Testis (tissue), 3 donors: Measurements from ENCODE around the gene TEAD2. TPM values are rescaled to one million over a fixed set of nuclear protein-coding genes. Genes with fewer than 3 reads are reported as not detected.
"Not testable (repeated sequence)": the region's sequence is repeated elsewhere in the genome, so short reads cannot be mapped to it uniquely, and the experiment has no call there.

Experiments
- DNase-seq: peaks from one replicate; pipeline ENCODE4 v3.0.0-alpha.2; 2019
- H3K27ac ChIP-seq, 2 donors: fragments of 200-600 bp; sonication (generic); one replicate each; pipeline ENCODE4 v1.5.1; 2019
- H3K27me3 ChIP-seq: fragments of 200-600 bp; sonication (generic); one replicate; pipeline ENCODE4 v1.5.1; 2019
- H3K36me3 ChIP-seq: fragments of 200-600 bp; sonication (generic); one replicate; pipeline ENCODE4 v1.5.1; 2017; ENCODE audit warnings: low read depth; ENCODE audit errors: missing control alignments
- H3K4me1 ChIP-seq: fragments of 200-600 bp; sonication (generic); one replicate; pipeline ENCODE4 v1.5.1; 2019
- H3K4me3 ChIP-seq, 2 donors: fragments of 200-600 bp; sonication (generic); one replicate each; pipeline ENCODE4 v1.5.1; 2017 to 2019
- H3K9me3 ChIP-seq: fragments of 200-600 bp; sonication (generic); one replicate; pipeline ENCODE4 v1.5.1; 2017
- CTCF ChIP-seq, 3 experiments: fragments of 450-650 bp in 2 of 3; fragments of 200-600 bp in 1 of 3; sonication (generic) in 1 of 3; IDR thresholded peaks; one replicate each; pipeline ENCODE4 v1.5.1; 2016 to 2019; ENCODE audit warnings: antibody characterized with exemption in 3 of 3, mild to moderate bottlenecking in 2 of 3, moderate library complexity in 1 of 3
- POLR2A ChIP-seq: fragments of 450-650 bp; IDR thresholded peaks from one replicate; pipeline ENCODE4 v1.6.1; 2017; ENCODE audit warnings: antibody characterized with exemption, mild to moderate bottlenecking, moderate library complexity
- WGBS, 2 donors: methylation state at CpG; one replicate each; pipeline ENCODE4 v1.1.5; 2018; 5-methylcytosine and 5-hydroxymethylcytosine counted together
- intact Hi-C: fragments of 100-400 bp; cut with DNase I; formaldehyde crosslinking; loops from one replicate; pipeline ENCODE4 v1.15.1; 2023; ENCODE audit warnings: low total_unique reads
- microRNA-seq, 2 donors: library from miRNA; unstranded; fragments of <30 nt; microRNA quantifications; one replicate each; pipeline ENCODE4, GENCODE V29; 2016; ENCODE audit warnings: borderline number of aligned reads in 2 of 2, borderline replicate concordance in 1 of 2
- polyA plus RNA-seq: library from polyadenylated mRNA; stranded (reverse); fragments of 350-450 nt; fragmentation: Illumina TruSeq; extraction: RNeasy Lipid Tissue Mini Kit (QIAGEN cat#74804); gene quantifications from one replicate; pipeline ENCODE4 v1.2.3, GENCODE V29; 2014; ENCODE audit warnings: low read depth, low replicate concordance; ENCODE audit not compliant: insufficient read depth
- small RNA-seq, 2 donors: library from RNA; depleted of rRNA; stranded (forward); fragments of <200 nt; gene quantifications; one replicate each; pipeline ENCODE3, GENCODE V24; 2016
- total RNA-seq, 2 donors: library from RNA; depleted of rRNA; stranded (reverse); fragments of >200 nt; gene quantifications; one replicate each; pipeline ENCODE4 v1.2.3, GENCODE V29; 2016

TEAD2 gene
- total and polyA plus RNA-seq, 3 donors from 2014 or later = 12.6 to 29.6 (median 20.8) TPM

GRCh38 chr19:49301165-49301865 lies 60.9 kb downstream of the TEAD2 start:
- Histone ChIP-seq H3K36me3 (no peaks in the 10 kb centered on the region), H3K4me1 (no peaks in the 10 kb centered on the region), H3K27me3 (no peaks in the 10 kb centered on the region), H3K4me3 (no peak overlapping the region), H3K27ac (no peak overlapping the region), H3K9me3 (no peaks in the 10 kb centered on the region)
- DNase-seq = peak; percentile 92
- TF ChIP-seq POLR2A (no peak), CTCF (IDR thresholded peaks at IDR 0.05) (peak; percentile 55 to 97 (median 73))
- intact Hi-C loops = no loop called here
- WGBS, 2 donors = 18 to 26% methylated on average over 7 to 8 of the region's 8 CpGs

DNA sequence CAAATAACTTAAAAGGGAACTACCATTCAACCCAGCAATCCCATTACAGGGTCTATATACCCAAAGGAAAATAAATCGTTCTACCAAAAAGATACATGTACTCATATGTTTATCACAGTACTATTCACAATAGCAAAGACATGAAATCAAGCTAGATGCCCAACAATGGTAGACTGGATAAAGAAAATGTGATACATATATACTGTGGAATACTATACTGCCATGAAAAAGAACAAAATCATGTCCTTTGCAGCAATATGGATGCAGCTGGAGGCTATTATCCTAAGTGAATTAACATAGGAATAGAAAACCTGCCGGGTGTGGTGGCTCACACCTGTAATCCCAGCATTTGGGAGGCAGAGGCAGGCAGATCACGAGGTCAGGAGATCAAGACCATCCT lies 63.6 kb downstream of the TEAD2 start:
- H3K36me3 ChIP-seq, intact Hi-C loops, H3K9me3 ChIP-seq, H3K27ac ChIP-seq, H3K4me1 ChIP-seq, H3K4me3 ChIP-seq, DNase-seq, H3K27me3 ChIP-seq: not testable (repeated sequence)
- 89 to 91% methylated on average over 3 of the region's 3 CpGs for WGBS, 2 donors

- no peak for DNase-seq
- Histone ChIP-seq H3K4me3 (no peak overlapping the region), H3K27me3 (no peaks in the 10 kb centered on the region), H3K9me3 (no peaks in the 10 kb centered on the region), H3K27ac (no peak overlapping the region), H3K4me1 (no peaks in the 10 kb centered on the region), H3K36me3 (no peaks in the 10 kb centered on the region)
- WGBS, 2 donors = 76 to 84% methylated on average over 3 of the region's 3 CpGs
- intact Hi-C loops = no loop called here
- no peak for TF ChIP-seq POLR2A
- TF ChIP-seq CTCF (IDR thresholded peaks at IDR 0.05) = no peak
Measured at GRCh38 chr19:49297403-49297802, 64.8 kb downstream of the TEAD2 start.

DNA sequence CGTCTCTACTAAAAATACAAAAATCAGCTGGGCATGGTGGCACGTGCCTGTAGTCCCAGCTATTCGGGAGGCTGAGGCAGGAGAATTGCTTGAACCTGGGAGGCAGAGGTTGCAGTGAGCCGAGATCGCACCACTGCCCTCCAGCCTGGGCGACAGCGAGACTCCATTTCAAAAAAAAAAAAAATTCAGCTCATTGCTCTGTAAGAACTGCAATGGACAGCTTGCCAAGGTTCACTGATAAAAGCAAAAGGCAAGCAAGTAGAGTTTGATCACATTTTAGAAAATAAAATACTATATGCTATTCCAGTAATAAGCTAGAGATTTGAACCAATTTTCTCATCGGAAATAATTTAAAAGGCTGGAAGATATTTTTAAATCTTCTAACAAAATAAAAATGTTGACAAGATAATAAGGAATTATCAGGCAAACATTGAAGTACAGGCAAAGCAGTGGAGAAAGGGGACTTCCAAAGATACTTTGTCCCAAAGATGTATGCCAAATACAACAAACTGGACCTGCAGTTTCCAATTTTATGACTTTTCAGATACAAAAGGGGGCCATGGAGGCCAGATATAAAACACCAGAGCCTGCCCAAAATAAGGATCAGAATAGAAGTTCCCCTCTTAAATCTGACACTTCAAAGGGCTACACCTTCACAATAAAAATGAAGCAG lies 66.9 kb downstream of the TEAD2 start:
- Histone ChIP-seq H3K36me3 (no peaks in the 10 kb centered on the region), H3K27me3 (no peaks in the 10 kb centered on the region), H3K4me3 (no peak overlapping the region), H3K9me3 (no peaks in the 10 kb centered on the region), H3K27ac (no peak overlapping the region), H3K4me1 (no peaks in the 10 kb centered on the region)
- intact Hi-C loops = no loop called here
- DNase-seq = no peak
- no peak for TF ChIP-seq POLR2A
- TF ChIP-seq CTCF (IDR thresholded peaks at IDR 0.05) = no peak
- 62 to 68% methylated on average over 8 of the region's 8 CpGs for WGBS, 2 donors

GRCh38 chr19:49294401-49294800 lies 67.8 kb downstream of the TEAD2 start:
- Histone ChIP-seq H3K27ac (no peak overlapping the region), H3K36me3 (no peaks in the 10 kb centered on the region), H3K9me3 (no peaks in the 10 kb centered on the region), H3K4me1 (no peaks in the 10 kb centered on the region), H3K27me3 (no peaks in the 10 kb centered on the region), H3K4me3 (no peak overlapping the region)
- TF ChIP-seq POLR2A = no peak
- no peak for TF ChIP-seq CTCF (IDR thresholded peaks at IDR 0.05)
- no peak for DNase-seq
- 76 to 87% methylated on average over 6 of the region's 6 CpGs for WGBS, 2 donors
- intact Hi-C loops = no loop called here

Small RNAs within 50 kb of the gene (microRNA-seq; reads per million reads assigned to microRNA genes)
- gene MIR4324 = 0 reads per million in 2 donors

Small RNAs within 50 kb of the gene (small RNA-seq; reads per million reads assigned to genes)
- 0 reads per million in 2 donors for gene MIR4324

Other genes with a start within 250 kb of the TEAD2 start
- 10 to 100 TPM; 57.6 to 66.2 TPM for gene LIN7B, start 248.0 kb downstream of the TEAD2 start, total RNA-seq
- gene LIN7B, start 248.0 kb downstream of the TEAD2 start, polyA plus RNA-seq = 22.4 TPM
- gene C19orf73, start 243.3 kb downstream of the TEAD2 start, total RNA-seq = 1 to 10 TPM; 4.0 to 8.5 TPM
- 1.5 TPM for gene C19orf73, start 243.3 kb downstream of the TEAD2 start, polyA plus RNA-seq
- 10 to 100 TPM in 1 of 2 donors, 1 to 10 TPM in 1; 9.2 to 13.1 TPM for gene PPFIA3, start 242.9 kb downstream of the TEAD2 start, total RNA-seq
- 8.8 TPM for gene PPFIA3, start 242.9 kb downstream of the TEAD2 start, polyA plus RNA-seq
- gene HRC, start 207.0 kb downstream of the TEAD2 start, total RNA-seq = 1 to 10 TPM; 1.8 to 5.4 TPM
- gene HRC, start 207.0 kb downstream of the TEAD2 start, polyA plus RNA-seq = 4.1 TPM
- gene TRPM4, start 204.6 kb downstream of the TEAD2 start, total RNA-seq = 10 to 100 TPM; 30.5 to 45.7 TPM
- gene TRPM4, start 204.6 kb downstream of the TEAD2 start, polyA plus RNA-seq = 16.0 TPM
- 10 to 100 TPM; 47.0 to 51.9 TPM for gene SLC6A16, start 37.2 kb downstream of the TEAD2 start, total RNA-seq
- gene SLC6A16, start 37.2 kb downstream of the TEAD2 start, polyA plus RNA-seq = 311 TPM
- gene CD37, start 27.0 kb downstream of the TEAD2 start, total RNA-seq = 10 to 100 TPM; 12.6 to 16.2 TPM
- 23.2 TPM for gene CD37, start 27.0 kb downstream of the TEAD2 start, polyA plus RNA-seq
- gene DKKL1, start 1.5 kb upstream of the TEAD2 start, total RNA-seq = 100 to 1,000 TPM; 145 to 190 TPM
- gene DKKL1, start 1.5 kb upstream of the TEAD2 start, polyA plus RNA-seq = 487 TPM
- gene KASH5, start 25.8 kb upstream of the TEAD2 start, total RNA-seq = 100 to 1,000 TPM in 1 of 2 donors, 10 to 100 TPM in 1; 72.8 to 102 TPM
- 121 TPM for gene KASH5, start 25.8 kb upstream of the TEAD2 start, polyA plus RNA-seq
- not detected for gene PTH2, start 61.0 kb upstream of the TEAD2 start, total RNA-seq
- gene PTH2, start 61.0 kb upstream of the TEAD2 start, polyA plus RNA-seq = not detected
- gene GFY, start 63.0 kb upstream of the TEAD2 start, total RNA-seq = under 1 TPM; 0.24 to 0.62 TPM
- gene GFY, start 63.0 kb upstream of the TEAD2 start, polyA plus RNA-seq = 0.80 TPM
- 1 to 10 TPM; 2.2 to 2.7 TPM for gene SLC17A7, start 79.1 kb upstream of the TEAD2 start, total RNA-seq
- gene SLC17A7, start 79.1 kb upstream of the TEAD2 start, polyA plus RNA-seq = 3.2 TPM
- 10 to 100 TPM; 45.9 to 49.6 TPM for gene PIH1D1, start 89.4 kb upstream of the TEAD2 start, total RNA-seq
- 55.3 TPM for gene PIH1D1, start 89.4 kb upstream of the TEAD2 start, polyA plus RNA-seq
- 10 to 100 TPM; 22.4 to 24.7 TPM for gene ALDH16A1, start 90.8 kb upstream of the TEAD2 start, total RNA-seq
- 8.5 TPM for gene ALDH16A1, start 90.8 kb upstream of the TEAD2 start, polyA plus RNA-seq
- gene FLT3LG, start 111.8 kb upstream of the TEAD2 start, total RNA-seq = 1 to 10 TPM; 3.0 to 4.6 TPM
- gene FLT3LG, start 111.8 kb upstream of the TEAD2 start, polyA plus RNA-seq = 7.1 TPM
- gene RPL13A, start 125.2 kb upstream of the TEAD2 start, total RNA-seq = 1,000 to 10,000 TPM; 1,063 to 1,721 TPM
- 1,193 TPM for gene RPL13A, start 125.2 kb upstream of the TEAD2 start, polyA plus RNA-seq
- 1,000 to 10,000 TPM; 1,958 to 3,437 TPM for gene RPS11, start 134.0 kb upstream of the TEAD2 start, total RNA-seq
- 2,108 TPM for gene RPS11, start 134.0 kb upstream of the TEAD2 start, polyA plus RNA-seq
- 10 to 100 TPM; 52.8 to 76.9 TPM for gene FCGRT, start 150.2 kb upstream of the TEAD2 start, total RNA-seq
- gene FCGRT, start 150.2 kb upstream of the TEAD2 start, polyA plus RNA-seq = 130 TPM
- 10 to 100 TPM; 19.9 TPM for gene RCN3, start 165.6 kb upstream of the TEAD2 start, total RNA-seq
- 42.1 TPM for gene RCN3, start 165.6 kb upstream of the TEAD2 start, polyA plus RNA-seq
- 100 to 1,000 TPM; 145 to 151 TPM for gene NOSIP, start 218.1 kb upstream of the TEAD2 start, total RNA-seq
- 241 TPM for gene NOSIP, start 218.1 kb upstream of the TEAD2 start, polyA plus RNA-seq
- gene PRRG2, start 218.9 kb upstream of the TEAD2 start, total RNA-seq = 1 to 10 TPM in 1 of 2 donors, under 1 TPM in 1; 0.71 to 1.9 TPM
- gene PRRG2, start 218.9 kb upstream of the TEAD2 start, polyA plus RNA-seq = 3.0 TPM
- 10 to 100 TPM; 32.8 to 33.1 TPM for gene PRR12, start 228.8 kb upstream of the TEAD2 start, total RNA-seq
- gene PRR12, start 228.8 kb upstream of the TEAD2 start, polyA plus RNA-seq = 15.7 TPM